Mucosa of descending colon (tissue), 3 donors: Measurements from ENCODE around the gene PRKCE. TPM values are rescaled to one million over a fixed set of nuclear protein-coding genes. Genes with fewer than 3 reads are reported as not detected.

ENCODE experiments used
- ATAC-seq: fragments of 200-7000 bp; cut with Tn5 transposase; one replicate; pipeline ENCODE4 v1.9.1; 2020; ENCODE audit warnings: mild to moderate bottlenecking, moderate library complexity
- DNase-seq, 3 donors: peaks; one replicate each; pipeline ENCODE4 v3.0.0-alpha.2; 2020
- H3K36me3 ChIP-seq: fragments of 200-600 bp; one replicate; pipeline ENCODE4 v1.8.0; 2021; ENCODE audit warnings: low read depth, mild to moderate bottlenecking
- H3K4me1 ChIP-seq: fragments of 200-600 bp; one replicate; pipeline ENCODE4 v1.8.0; 2021; ENCODE audit warnings: low read depth, mild to moderate bottlenecking
- H3K4me3 ChIP-seq: fragments of 200-600 bp; one replicate; pipeline ENCODE4 v1.8.0; 2021; ENCODE audit warnings: mild to moderate bottlenecking
- H3K9me3 ChIP-seq: fragments of 200-600 bp; one replicate; pipeline ENCODE4 v1.8.0; 2021; ENCODE audit warnings: mild to moderate bottlenecking
- CTCF ChIP-seq: fragments of 200-600 bp; IDR thresholded peaks from one replicate; pipeline ENCODE4 v1.8.0; 2022; ENCODE audit warnings: antibody characterized with exemption, mild to moderate bottlenecking
- intact Hi-C, 2 donors: fragments of 100-400 bp; cut with DNase I in 1 of 2; cut with micrococcal nuclease in 1 of 2; formaldehyde crosslinking; loops; one replicate each; pipeline versions ENCODE4 v1.11.0 to v1.11.1; 2022; cut with DNase I, micrococcal nuclease
- total RNA-seq, 3 donors: library from RNA; stranded (reverse); fragmentation: NEBNext Ultra II Directional in 2 of 3; extraction: Animal tissue kit (Norgen Biotek cat#: 25700) in 2 of 3; gene quantifications; one replicate each; pipeline versions ENCODE4 v1.2.1 to v1.2.4, GENCODE V29; 2021 to 2023
- donor health status: DM: no; HTN: no; CAD: no; lungs with moderate emphysema.
- donor health status: DM: no; HTN: no; CAD: no.
- donor health status: DM: no; HTN: yes; CAD: no.

PRKCE gene
- total RNA-seq, 3 donors from 2014 or later = 24.5 to 52.0 (median 32.7) TPM

- ATAC-seq (peak; percentile 95), DNase-seq (peak; percentile 77 to 80 (median 79))
- no peaks in the 10 kb centered on the region for H3K9me3 ChIP-seq
- TF ChIP-seq CTCF = no peak
- intact Hi-C loops = loop anchor here (5.0 kb wide), 1 partner anchor 297 kb away; no protein-coding TSS in a partner anchor
- no peaks in the 10 kb centered on the region for H3K36me3 ChIP-seq
- peaks cover 16% of the 10 kb centered on the region for H3K4me1 ChIP-seq
- H3K4me3 ChIP-seq = no peak overlapping the region
Measured at GRCh38 chr2:45938649-45939511, 287.4 kb downstream of the PRKCE start.

GRCh38 chr2:45941531-45942236 is 290.2 kb downstream of the PRKCE start:
- peaks cover 9% of the 10 kb centered on the region for H3K4me1 ChIP-seq
- no peak for TF ChIP-seq CTCF
- H3K9me3 ChIP-seq = no peaks in the 10 kb centered on the region
- no peaks in the 10 kb centered on the region for H3K36me3 ChIP-seq
- DNase-seq (no peak), ATAC-seq (no peak)
- no peak overlapping the region for H3K4me3 ChIP-seq
- intact Hi-C loops = no loop called here

GRCh38 chr2:45942237-45942738 is 290.8 kb downstream of the PRKCE start:
- no peaks in the 10 kb centered on the region for H3K36me3 ChIP-seq
- peaks cover 9% of the 10 kb centered on the region for H3K4me1 ChIP-seq
- no peaks in the 10 kb centered on the region for H3K9me3 ChIP-seq
- ATAC-seq = no peak
- no peak for DNase-seq
- H3K4me3 ChIP-seq = no peak overlapping the region
- TF ChIP-seq CTCF = no peak
- intact Hi-C loops = no loop called here

- TF ChIP-seq CTCF = no peak
- no peaks in the 10 kb centered on the region for H3K9me3 ChIP-seq
- DNase-seq (no peak), ATAC-seq (no peak)
- intact Hi-C loops = no loop called here
- H3K4me3 ChIP-seq = no peak overlapping the region
- H3K4me1 ChIP-seq = peaks cover 5% of the 10 kb centered on the region
- no peaks in the 10 kb centered on the region for H3K36me3 ChIP-seq
Measured at GRCh38 chr2:45943219-45944044, 292.0 kb downstream of the PRKCE start.

GRCh38 chr2:45944074-45944473 is 292.6 kb downstream of the PRKCE start:
- H3K36me3 ChIP-seq = no peaks in the 10 kb centered on the region
- TF ChIP-seq CTCF = no peak
- intact Hi-C loops = no loop called here
- peaks cover 2% of the 10 kb centered on the region for H3K4me1 ChIP-seq
- ATAC-seq = no peak
- no peak overlapping the region for H3K4me3 ChIP-seq
- no peak for DNase-seq
- H3K9me3 ChIP-seq = no peaks in the 10 kb centered on the region
